ENCODE results near the gene HMOX1. TPM values are rescaled to one million over a fixed set of nuclear protein-coding genes. Genes with fewer than 3 reads are reported as not detected.

The HMOX1 gene
- total and polyA plus RNA-seq, 2 of the 13 experiments (the other 11 are each of a cell fraction or from before 2014, with no cell fraction given), result 53.6 to 67.4 TPM

DNA sequence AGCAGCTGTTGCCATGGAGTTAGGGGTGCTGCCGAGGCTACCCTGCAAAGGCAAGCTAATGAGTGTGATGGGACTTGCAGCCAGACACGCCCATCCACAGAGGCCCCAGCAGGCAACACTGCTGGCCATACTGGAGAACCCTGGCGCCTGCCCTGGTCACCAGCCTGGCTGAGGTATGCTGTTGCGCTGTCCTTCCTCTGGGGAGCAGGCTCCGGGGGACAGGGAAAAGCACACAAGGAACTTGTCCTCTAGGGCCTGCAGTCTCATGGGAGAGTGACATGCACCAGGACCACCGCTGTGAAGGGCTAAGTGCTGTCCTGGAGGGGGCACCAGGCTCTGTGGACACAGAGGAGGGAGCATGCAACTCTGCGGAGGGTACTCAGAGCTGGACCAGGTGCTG lies 45.4 kb upstream of the HMOX1 start:
- Histone ChIP-seq H3K27me3 (ENCODE audit: control insufficient read depth in 1 of 2, insufficient read depth in 2 of 2, low read length in 2 of 2) (no peaks in the 10 kb centered on the region), H3K9me3 (ENCODE audit: low read length) (no peaks in the 10 kb centered on the region), H3K27ac (ENCODE audit: extremely low read length, insufficient read depth, low read length) (no peak overlapping the region), H2AFZ (ENCODE audit: low read length) (no peak overlapping the region), H3K9ac (ENCODE audit: insufficient read depth, low read depth, low read length) (no peak overlapping the region), H4K20me1 (ENCODE audit: insufficient read depth, low read length) (no peaks in the 10 kb centered on the region), H3K79me2 (ENCODE audit: insufficient read depth, low read length) (no peaks in the 10 kb centered on the region), H3K4me2 (ENCODE audit: low read depth, low read length) (no peak overlapping the region), H3K36me3 (replicated peaks in 1 of 2; ENCODE audit: control insufficient read depth in 1 of 2, insufficient read depth in 2 of 2, low read length in 2 of 2) (peaks cover 38 to 72% of the 10 kb centered on the region in 2 experiments), H3K4me3 (replicated peaks in 1 of 3; ENCODE audit: insufficient read depth in 1 of 3, low read depth in 2 of 3, low read length in 3 of 3) (no peak overlapping the region), H3K4me1 (ENCODE audit: insufficient read depth, low read length) (peaks cover 16% of the 10 kb centered on the region)
- 91% methylated on average over 7 of the region's 7 CpGs for WGBS (ENCODE audit: low lambda C conversion rate)
- in situ Hi-C loops (cut with HindIII; ENCODE audit: extremely low pct_ligation_motif_present, low pct_unique_long_range_greater_than_20kb), result no loop called here
- intact Hi-C loops (cut with micrococcal nuclease; ENCODE audit: unreplicated experiment), result no loop called here
- DNase-seq (ENCODE audit: low spot score) (no peak), ATAC-seq (peak; percentile 25), FAIRE-seq (no peak)
- no TSS peak for BruUV-seq (replicated peaks)
- POLR2A ChIA-PET, result no interaction called here
- CTCF ChIA-PET (ENCODE audit: low intra/inter-chr PET ratio, low total read pairs), result no interaction called here
- TF ChIP-seq, protein P1, sequence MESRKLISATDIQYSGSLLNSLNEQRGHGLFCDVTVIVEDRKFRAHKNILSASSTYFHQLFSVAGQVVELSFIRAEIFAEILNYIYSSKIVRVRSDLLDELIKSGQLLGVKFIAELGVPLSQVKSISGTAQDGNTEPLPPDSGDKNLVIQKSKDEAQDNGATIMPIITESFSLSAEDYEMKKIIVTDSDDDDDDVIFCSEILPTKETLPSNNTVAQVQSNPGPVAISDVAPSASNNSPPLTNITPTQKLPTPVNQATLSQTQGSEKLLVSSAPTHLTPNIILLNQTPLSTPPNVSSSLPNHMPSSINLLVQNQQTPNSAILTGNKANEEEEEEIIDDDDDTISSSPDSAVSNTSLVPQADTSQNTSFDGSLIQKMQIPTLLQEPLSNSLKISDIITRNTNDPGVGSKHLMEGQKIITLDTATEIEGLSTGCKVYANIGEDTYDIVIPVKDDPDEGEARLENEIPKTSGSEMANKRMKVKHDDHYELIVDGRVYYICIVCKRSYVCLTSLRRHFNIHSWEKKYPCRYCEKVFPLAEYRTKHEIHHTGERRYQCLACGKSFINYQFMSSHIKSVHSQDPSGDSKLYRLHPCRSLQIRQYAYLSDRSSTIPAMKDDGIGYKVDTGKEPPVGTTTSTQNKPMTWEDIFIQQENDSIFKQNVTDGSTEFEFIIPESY (CRISPR knock-in tag; IDR thresholded peaks at IDR 0.05), result peak; percentile 58; the same call in 1 of the 2 replicates
- no peak for TF ChIP-seq ZNF124 (CRISPR knock-in tag; IDR thresholded peaks at IDR 0.05)

DNA sequence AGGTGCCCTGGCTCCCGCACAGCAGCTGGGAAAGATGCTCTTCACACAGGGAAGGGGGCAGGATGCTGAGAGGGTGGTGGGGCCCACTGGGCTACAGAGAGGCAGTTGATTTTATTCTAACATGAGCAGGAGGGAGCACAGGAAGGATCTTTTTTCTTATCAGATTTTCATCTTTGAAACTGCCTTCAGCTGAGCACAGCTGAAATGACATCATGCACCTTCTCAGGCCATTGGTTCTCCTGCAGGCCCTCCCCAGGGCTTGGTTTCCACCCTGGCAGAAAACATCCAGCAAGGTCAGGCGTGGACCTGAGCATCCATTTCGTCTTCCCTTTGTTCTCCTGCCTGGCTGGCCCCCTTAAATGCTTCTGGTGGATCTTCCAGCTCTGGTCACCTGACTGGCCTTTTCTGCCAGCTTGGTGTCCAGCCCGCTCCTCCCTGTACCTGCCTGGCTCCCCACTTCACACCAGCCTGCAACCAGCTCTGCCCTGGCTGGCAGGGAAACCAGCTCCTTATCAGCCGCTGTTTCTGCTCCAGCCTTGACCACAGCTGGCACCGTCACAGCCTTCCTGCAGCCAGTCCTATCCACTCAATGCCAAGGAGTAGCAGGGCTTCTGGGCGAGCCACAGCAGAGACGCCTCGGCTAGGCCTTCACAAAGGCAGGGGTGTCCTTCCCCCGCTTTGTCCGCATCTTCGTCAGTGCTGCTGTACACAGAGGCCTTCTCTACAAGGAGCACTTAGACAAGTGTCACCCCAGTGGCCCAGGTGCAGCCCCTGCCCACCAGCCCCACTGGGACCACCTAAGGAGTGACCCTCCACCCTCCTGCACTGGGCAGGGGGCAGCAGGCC lies 44.7 kb upstream of the HMOX1 start:
- intact Hi-C loops (cut with micrococcal nuclease; ENCODE audit: unreplicated experiment), result no loop called here
- no TSS peak for BruUV-seq (replicated peaks)
- peaks cover 37 to 76% of the 10 kb centered on the region in 2 experiments for H3K36me3 ChIP-seq (replicated peaks in 1 of 2; ENCODE audit: control insufficient read depth in 1 of 2, insufficient read depth in 2 of 2, low read length in 2 of 2)
- H3K4me1 ChIP-seq (ENCODE audit: insufficient read depth, low read length), result peaks cover 11% of the 10 kb centered on the region; the same call in 1 of the 2 replicates
- H3K4me3 ChIP-seq (replicated peaks in 1 of 3; ENCODE audit: insufficient read depth in 1 of 3, low read depth in 2 of 3, low read length in 3 of 3), result no peak overlapping the region
- no peaks in the 10 kb centered on the region for H4K20me1 ChIP-seq (ENCODE audit: insufficient read depth, low read length)
- H3K27ac ChIP-seq (ENCODE audit: extremely low read length, insufficient read depth, low read length), result no peak overlapping the region
- in situ Hi-C loops (cut with HindIII; ENCODE audit: extremely low pct_ligation_motif_present, low pct_unique_long_range_greater_than_20kb), result no loop called here
- POLR2A ChIA-PET, result no interaction called here
- H3K4me2 ChIP-seq (ENCODE audit: low read depth, low read length), result no peak overlapping the region
- H3K79me2 ChIP-seq (ENCODE audit: insufficient read depth, low read length), result no peaks in the 10 kb centered on the region
- H3K9me3 ChIP-seq (ENCODE audit: low read length), result no peaks in the 10 kb centered on the region
- FAIRE-seq, result no peak
- no peaks in the 10 kb centered on the region for H3K27me3 ChIP-seq (ENCODE audit: control insufficient read depth in 1 of 2, insufficient read depth in 2 of 2, low read length in 2 of 2)
- no peak for DNase-seq (ENCODE audit: low spot score)
- no peak overlapping the region for H2AFZ ChIP-seq (ENCODE audit: low read length)
- no peak for ATAC-seq
- CTCF ChIA-PET (ENCODE audit: low intra/inter-chr PET ratio, low total read pairs), result no interaction called here
- no peak overlapping the region for H3K9ac ChIP-seq (ENCODE audit: insufficient read depth, low read depth, low read length)
- WGBS (ENCODE audit: low lambda C conversion rate), result 89% methylated on average over 9 of the region's 12 CpGs
- TF ChIP-seq ZNF367 (CRISPR knock-in tag; IDR thresholded peaks at IDR 0.05; ENCODE audit: borderline replicate concordance), result no peak
- TF ChIP-seq NFKB2 (CRISPR knock-in tag; IDR thresholded peaks at IDR 0.05; ENCODE audit: borderline replicate concordance), result no peak
- no peak for TF ChIP-seq GPN1 (CRISPR knock-in tag; IDR thresholded peaks at IDR 0.05; ENCODE audit: borderline replicate concordance)
- TF ChIP-seq ZNF556 (CRISPR knock-in tag; IDR thresholded peaks at IDR 0.05; ENCODE audit: borderline replicate concordance), result no peak
- TF ChIP-seq, protein P2, sequence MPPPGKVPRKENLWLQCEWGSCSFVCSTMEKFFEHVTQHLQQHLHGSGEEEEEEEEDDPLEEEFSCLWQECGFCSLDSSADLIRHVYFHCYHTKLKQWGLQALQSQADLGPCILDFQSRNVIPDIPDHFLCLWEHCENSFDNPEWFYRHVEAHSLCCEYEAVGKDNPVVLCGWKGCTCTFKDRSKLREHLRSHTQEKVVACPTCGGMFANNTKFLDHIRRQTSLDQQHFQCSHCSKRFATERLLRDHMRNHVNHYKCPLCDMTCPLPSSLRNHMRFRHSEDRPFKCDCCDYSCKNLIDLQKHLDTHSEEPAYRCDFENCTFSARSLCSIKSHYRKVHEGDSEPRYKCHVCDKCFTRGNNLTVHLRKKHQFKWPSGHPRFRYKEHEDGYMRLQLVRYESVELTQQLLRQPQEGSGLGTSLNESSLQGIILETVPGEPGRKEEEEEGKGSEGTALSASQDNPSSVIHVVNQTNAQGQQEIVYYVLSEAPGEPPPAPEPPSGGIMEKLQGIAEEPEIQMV (CRISPR knock-in tag; IDR thresholded peaks at IDR 0.05; ENCODE audit: low read depth), result no peak
- TF ChIP-seq EEA1 (CRISPR knock-in tag; IDR thresholded peaks at IDR 0.05; ENCODE audit: borderline replicate concordance), result no peak
- no peak for TF ChIP-seq FIP1L1 (IDR thresholded peaks at IDR 0.05; ENCODE audit: borderline replicate concordance, insufficient read depth, low read depth, low read length)
- TF ChIP-seq, protein P1 (CRISPR knock-in tag; IDR thresholded peaks at IDR 0.05), result no peak
- no peak for TF ChIP-seq PHF8 (CRISPR knock-in tag; IDR thresholded peaks at IDR 0.05)
- TF ChIP-seq PITX1 (CRISPR knock-in tag; IDR thresholded peaks at IDR 0.05), result no peak
